Esophagus (tissue), 2 donors: ENCODE measurements around the gene TCTN1. TPM values are rescaled to one million over a fixed set of nuclear protein-coding genes. Genes with fewer than 3 reads are reported as not detected.

Source experiments
- H3K27ac ChIP-seq, 2 donors: one replicate each; pipeline ENCODE4 v1.5.1; 2013; ENCODE audit warnings: low read depth in 2 of 2, mild to moderate bottlenecking in 2 of 2, inconsistent platforms in 1 of 2, low read length in 1 of 2, moderate library complexity in 1 of 2
- H3K27me3 ChIP-seq, 2 donors: one replicate each; pipeline ENCODE4 v1.6.1; 2013; ENCODE audit warnings: low read length in 2 of 2, control low read depth in 1 of 2, mild to moderate bottlenecking in 1 of 2; ENCODE audit not compliant: insufficient read depth in 2 of 2, control insufficient read depth in 1 of 2
- H3K36me3 ChIP-seq, 2 donors: one replicate each; pipeline ENCODE4 v1.6.1; 2013; ENCODE audit warnings: low read length in 1 of 2; ENCODE audit not compliant: control insufficient read depth in 2 of 2, insufficient read depth in 2 of 2
- H3K4me1 ChIP-seq, 2 donors: one replicate each; pipeline ENCODE4 v1.6.1; 2013; ENCODE audit warnings: low read length in 1 of 2; ENCODE audit not compliant: control insufficient read depth in 2 of 2, insufficient read depth in 2 of 2
- H3K4me3 ChIP-seq, 2 donors: one replicate each; pipeline ENCODE4 v1.5.1; 2013; ENCODE audit warnings: low read length in 2 of 2, mild to moderate bottlenecking in 2 of 2, low read depth in 1 of 2, moderate library complexity in 1 of 2
- H3K9me3 ChIP-seq, 2 donors: one replicate each; pipeline ENCODE4 v1.6.1; 2013; ENCODE audit warnings: mild to moderate bottlenecking in 2 of 2, low read depth in 1 of 2, low read length in 1 of 2, moderate library complexity in 1 of 2; ENCODE audit not compliant: control insufficient read depth in 2 of 2, insufficient read depth in 1 of 2
- whole genome bisulfite sequencing, 2 donors: extraction: QIAGEN DNeasy Blood & Tissue Kit; methylation state at CpG; one replicate each; pipeline ENCODE4 v1.1.7; 2013; 5-methylcytosine and 5-hydroxymethylcytosine counted together
- polyA plus RNA-seq, 2 donors: library from polyadenylated mRNA; stranded (reverse); fragments of 200-250 nt; gene quantifications; one replicate each; pipeline ENCODE4 v1.2.3, GENCODE V29; 2013
- donor health status: healthy with polysubstance abuse.
- donor health status: Bipolar disorder and iron deficiency.

TCTN1 gene
- polyA plus RNA-seq, 2 donors: 9.2 to 14.7 TPM

DNA sequence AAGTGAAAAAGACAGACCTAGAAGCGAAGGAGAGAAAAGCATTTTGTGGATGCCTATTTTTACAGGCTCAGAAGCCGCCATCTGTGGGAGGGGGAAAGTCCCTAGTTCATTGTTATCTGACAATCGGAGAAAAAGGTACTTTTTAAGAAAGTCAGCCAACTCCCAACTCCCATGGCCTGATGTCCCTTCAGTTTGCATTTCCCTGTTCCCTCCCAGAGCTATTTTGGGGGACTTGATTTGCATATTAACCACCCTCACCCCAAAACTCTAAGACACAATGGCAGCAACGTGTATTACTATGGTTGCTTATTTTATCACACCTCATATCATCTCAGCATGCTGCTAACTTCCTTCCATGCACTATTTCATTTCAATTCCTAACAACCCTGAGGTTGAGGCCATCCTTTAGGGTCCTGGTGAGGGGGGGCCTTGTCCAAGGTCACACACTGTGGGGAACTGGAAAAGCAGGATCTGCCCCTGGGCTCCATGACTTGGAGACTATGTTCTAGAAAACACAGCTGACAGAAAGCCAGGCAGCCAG is 56.3 kb downstream of the TCTN1 start:
- Histone ChIP-seq H3K36me3 (no peaks in the 10 kb centered on the region), H3K9me3 (no peaks in the 10 kb centered on the region), H3K27me3 (no peaks in the 10 kb centered on the region), H3K27ac (no peak overlapping the region), H3K4me1 (no peaks in the 10 kb centered on the region), H3K4me3 (no peak overlapping the region)
- 44 to 47% methylated on average over 4 of the region's 4 CpGs for WGBS, 2 donors

DNA sequence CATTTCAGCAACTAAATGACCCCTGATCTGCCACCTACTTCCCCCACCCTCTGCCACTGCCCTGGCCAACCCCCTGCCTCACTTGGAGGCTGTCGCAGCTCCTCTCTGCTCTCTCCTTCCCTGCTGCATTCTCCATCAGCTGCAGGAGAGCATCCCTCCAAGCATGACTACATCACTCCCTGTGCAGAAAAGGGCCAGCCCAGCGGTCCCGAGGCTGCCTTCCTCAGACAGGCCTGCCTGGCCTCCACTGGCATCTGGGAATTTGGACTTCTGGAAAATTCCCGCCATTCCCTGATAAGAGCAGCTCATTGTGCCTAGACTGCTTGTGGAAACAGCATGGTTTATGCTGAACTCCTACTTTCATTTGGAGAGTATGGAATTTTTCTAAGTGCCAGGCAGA is 62.2 kb downstream of the TCTN1 start:
- Histone ChIP-seq H3K27ac (no peak overlapping the region), H3K4me3 (no peak overlapping the region), H3K27me3 (no peaks in the 10 kb centered on the region), H3K36me3 (no peaks in the 10 kb centered on the region), H3K9me3 (no peaks in the 10 kb centered on the region), H3K4me1 (no peaks in the 10 kb centered on the region)
- WGBS, 2 donors: 90 to 92% methylated on average over 4 of the region's 4 CpGs

DNA sequence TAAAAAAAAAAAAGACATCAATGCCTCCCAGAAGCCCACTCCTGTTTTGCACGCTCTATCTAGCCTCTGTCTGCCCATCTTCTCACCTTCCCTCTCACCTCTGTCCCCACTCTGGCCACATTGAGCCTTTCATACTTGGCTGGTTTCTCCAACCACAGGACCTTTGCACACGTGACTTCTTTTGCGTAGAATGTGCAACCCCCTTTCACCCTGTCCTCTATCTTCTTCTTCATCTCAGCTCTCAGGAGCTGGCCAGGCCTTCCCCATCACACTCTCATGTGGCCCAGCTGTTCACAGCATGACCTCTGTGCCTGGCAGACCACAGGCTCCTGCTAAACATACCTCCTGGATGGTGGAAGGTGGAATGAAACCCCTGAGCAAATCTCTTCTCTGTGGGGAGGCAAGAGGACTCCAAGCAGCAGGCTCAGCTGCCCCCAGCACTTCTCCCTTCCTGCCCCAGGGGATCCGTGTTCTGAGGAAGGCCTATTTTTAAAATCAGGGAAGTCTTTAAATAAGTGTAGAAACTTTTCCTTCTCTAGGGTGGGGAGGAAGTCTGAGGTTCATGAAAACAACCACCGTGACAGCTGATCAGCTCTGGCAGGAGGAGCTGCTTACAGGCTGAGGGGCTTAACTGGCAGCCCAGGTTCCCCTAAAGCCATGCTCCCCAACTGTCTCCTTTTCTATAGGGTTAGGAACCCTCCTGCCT is 63.4 kb downstream of the TCTN1 start:
- 63 to 65% methylated on average over 5 of the region's 5 CpGs for WGBS, 2 donors
- no peak overlapping the region for H3K27ac ChIP-seq

GRCh38 chr12:110677982-110678381 is 64.1 kb downstream of the TCTN1 start:
- H3K36me3 ChIP-seq: no peaks in the 10 kb centered on the region
- H3K27ac ChIP-seq: no peak overlapping the region
- no peaks in the 10 kb centered on the region for H3K27me3 ChIP-seq
- H3K4me3 ChIP-seq: no peak overlapping the region
- H3K4me1 ChIP-seq: no peaks in the 10 kb centered on the region
- 87 to 90% methylated on average over 4 of the region's 4 CpGs for WGBS, 2 donors
- no peaks in the 10 kb centered on the region for H3K9me3 ChIP-seq

More for the DNA sequence above, 63.4 kb downstream of the TCTN1 start:
- no peaks in the 10 kb centered on the region for H3K27me3 ChIP-seq
- H3K4me3 ChIP-seq: no peak overlapping the region
- H3K36me3 ChIP-seq: no peaks in the 10 kb centered on the region
- H3K9me3 ChIP-seq: no peaks in the 10 kb centered on the region
- H3K4me1 ChIP-seq: no peaks in the 10 kb centered on the region

GRCh38 chr12:110679201-110679600 is 65.3 kb downstream of the TCTN1 start:
- Histone ChIP-seq H3K4me1 (no peaks in the 10 kb centered on the region), H3K27me3 (no peaks in the 10 kb centered on the region), H3K27ac (no peak overlapping the region), H3K4me3 (no peak overlapping the region), H3K36me3 (no peaks in the 10 kb centered on the region), H3K9me3 (no peaks in the 10 kb centered on the region)
- WGBS, 2 donors: 91 to 94% methylated on average over 12 of the region's 12 CpGs

- WGBS, 2 donors: 54 to 70% methylated on average over 1 of the region's 1 CpG
- Histone ChIP-seq H3K4me1 (no peaks in the 10 kb centered on the region), H3K9me3 (no peaks in the 10 kb centered on the region), H3K27ac (no peak overlapping the region), H3K27me3 (no peaks in the 10 kb centered on the region), H3K4me3 (no peak overlapping the region), H3K36me3 (no peaks in the 10 kb centered on the region)
Observed at GRCh38 chr12:110680032-110680431, 66.1 kb downstream of the TCTN1 start.

DNA sequence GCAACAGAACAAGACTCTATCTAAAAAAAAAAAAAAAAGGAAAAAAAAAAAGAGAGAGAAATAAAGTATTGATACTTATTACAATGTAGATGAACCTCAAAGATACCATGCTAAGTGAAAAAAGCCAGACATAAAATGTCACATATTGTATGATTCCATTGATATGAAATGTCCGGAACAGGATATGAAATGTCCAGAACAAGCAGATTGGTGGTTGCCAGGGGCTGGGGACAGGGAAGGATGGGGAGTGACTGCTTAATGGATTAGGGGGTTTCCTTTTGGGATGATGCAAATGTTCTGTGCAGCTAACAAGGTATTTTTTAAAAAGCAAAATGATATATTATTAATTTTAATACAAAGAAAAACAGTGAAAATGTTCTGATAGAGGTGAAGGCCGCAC is 70.0 kb downstream of the TCTN1 start:
- H3K27ac ChIP-seq: no peak overlapping the region
- peaks cover 2 to 8% of the 10 kb centered on the region in 2 donors for H3K4me1 ChIP-seq
- no peak overlapping the region for H3K4me3 ChIP-seq
- no peaks in the 10 kb centered on the region for H3K36me3 ChIP-seq
- WGBS, 2 donors: 98 to 99% methylated on average over 2 of the region's 2 CpGs
- no peaks in the 10 kb centered on the region for H3K27me3 ChIP-seq
- no peaks in the 10 kb centered on the region for H3K9me3 ChIP-seq

- 74 to 77% methylated on average over 7 of the region's 7 CpGs for WGBS, 2 donors
- Histone ChIP-seq H3K4me3 (no peak overlapping the region), H3K27me3 (no peaks in the 10 kb centered on the region), H3K27ac (no peak overlapping the region), H3K4me1 (peaks cover 2 to 8% of the 10 kb centered on the region in 2 donors), H3K36me3 (no peaks in the 10 kb centered on the region), H3K9me3 (no peaks in the 10 kb centered on the region)
Observed at GRCh38 chr12:110684312-110684836, 70.4 kb downstream of the TCTN1 start.

DNA sequence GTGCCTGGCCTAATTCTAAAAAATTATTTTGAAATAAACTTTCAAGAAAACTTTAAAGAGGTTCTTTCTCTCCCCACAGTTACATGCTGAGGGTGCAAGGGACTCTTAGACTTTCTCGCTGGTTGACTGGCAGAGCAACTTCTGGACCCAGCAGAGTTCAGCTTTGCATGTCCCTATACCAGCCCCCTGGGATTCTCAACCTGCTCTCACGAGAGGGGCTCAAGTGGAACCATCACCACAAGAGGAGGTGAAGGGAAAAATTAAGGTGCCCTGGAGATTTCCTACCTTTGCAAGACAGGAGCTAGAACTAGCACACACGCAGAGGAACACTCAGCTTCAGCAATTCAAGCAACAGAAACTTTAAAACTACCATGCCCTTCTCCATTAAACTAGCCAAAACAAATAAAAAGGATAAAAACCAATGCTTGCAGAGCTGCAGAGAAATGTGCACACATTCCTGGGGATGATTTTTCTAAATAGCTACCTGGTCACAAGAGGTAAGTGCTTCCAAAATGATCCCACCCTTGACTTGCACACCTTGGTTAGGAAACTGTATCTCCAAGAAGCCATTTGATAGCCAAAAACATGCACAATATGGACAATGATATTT is 72.5 kb downstream of the TCTN1 start:
- Histone ChIP-seq H3K27me3 (no peaks in the 10 kb centered on the region), H3K9me3 (no peaks in the 10 kb centered on the region), H3K27ac (no peak overlapping the region), H3K4me3 (no peak overlapping the region), H3K36me3 (no peaks in the 10 kb centered on the region), H3K4me1 (peaks cover 2 to 8% of the 10 kb centered on the region in 2 donors)
- WGBS, 2 donors: 92% methylated on average over 3 of the region's 3 CpGs
